ENCODE results near the gene ZFP36L2.
A peak's percentile ranks its signal among the peaks of the same experiment; 100 is the strongest.
"Not testable (repeated sequence)": the region's sequence is repeated elsewhere in the genome, so short reads cannot be mapped to it uniquely, and the experiment has no call there.

ZFP36L2 gene

GRCh38 chr2:43207553-43208300, 18.7 kb downstream of the ZFP36L2 start:
- no peak for DNase-seq

- no peak for DNase-seq
Observed at GRCh38 chr2:43206602-43207001, 19.8 kb downstream of the ZFP36L2 start.

- no peak for DNase-seq
Observed at GRCh38 chr2:43203373-43203772, 23.0 kb downstream of the ZFP36L2 start.

- no peak for DNase-seq
Observed at GRCh38 chr2:43202289-43202688, 24.1 kb downstream of the ZFP36L2 start.

GRCh38 chr2:43201497-43201896, 24.9 kb downstream of the ZFP36L2 start:
- DNase-seq, result no peak

GRCh38 chr2:43201016-43201415, 25.4 kb downstream of the ZFP36L2 start:
- DNase-seq, result no peak

- DNase-seq, result no peak
Observed at GRCh38 chr2:43199492-43200488, 26.6 kb downstream of the ZFP36L2 start.

GRCh38 chr2:43198263-43198662, 28.1 kb downstream of the ZFP36L2 start:
- DNase-seq, result no peak

- DNase-seq, result no peak
Observed at GRCh38 chr2:43197588-43197896, 28.9 kb downstream of the ZFP36L2 start.

GRCh38 chr2:43196768-43197587, 29.4 kb downstream of the ZFP36L2 start:
- no peak for DNase-seq

- no peak for DNase-seq
Observed at GRCh38 chr2:43194121-43194869, 32.1 kb downstream of the ZFP36L2 start.

GRCh38 chr2:43193652-43194120, 32.7 kb downstream of the ZFP36L2 start:
- DNase-seq, result no peak

- no peak for DNase-seq
Observed at GRCh38 chr2:43192744-43193651, 33.4 kb downstream of the ZFP36L2 start.

GRCh38 chr2:43191947-43192516, 34.4 kb downstream of the ZFP36L2 start:
- peak in 1 of 5 experiments; percentile 56 for DNase-seq

- DNase-seq, result no peak
Observed at GRCh38 chr2:43190311-43191052, 35.9 kb downstream of the ZFP36L2 start.

- not testable (repeated sequence) for DNase-seq
Observed at GRCh38 chr2:43189861-43190260, 36.5 kb downstream of the ZFP36L2 start.

GRCh38 chr2:43188561-43189386, 37.6 kb downstream of the ZFP36L2 start:
- no peak for DNase-seq

- DNase-seq, result no peak
Observed at GRCh38 chr2:43186679-43187374, 39.6 kb downstream of the ZFP36L2 start.
